Neural cell (in vitro differentiated cells): ENCODE results near the gene SLC1A1. TPM values are rescaled to one million over a fixed set of nuclear protein-coding genes. Genes with fewer than 3 reads are reported as not detected.

Source experiments
- H2AFZ ChIP-seq: fragments of 200-600, 300-800 bp; sonication (generic), shearing (Covaris generic); 2 replicates; pipeline ENCODE4 v1.6.0; 2014; ENCODE audit warnings: low read depth, mild to moderate bottlenecking, antibody characterized with exemption, low read length, moderate library complexity
- H3F3A ChIP-seq: fragments of 200-600 bp; shearing (Covaris generic); 2 replicates; pipeline ENCODE4 v1.6.1; 2016; ENCODE audit warnings: mild to moderate bottlenecking, moderate library complexity, mixed read lengths, antibody characterized with exemption, low read length; ENCODE audit not compliant: insufficient read depth, poor library complexity, severe bottlenecking
- H3K27ac ChIP-seq: fragments of 200-600, 300-800 bp; sonication (generic), shearing (Covaris generic); 2 replicates; pipeline ENCODE4 v1.5.1; 2014; ENCODE audit warnings: mild to moderate bottlenecking, low read length, moderate library complexity
- H3K27me3 ChIP-seq: fragments of 300-800, 200-600 bp; sonication (generic), shearing (Covaris generic); 2 replicates; pipeline ENCODE4 v1.6.0; 2014; ENCODE audit warnings: mild to moderate bottlenecking, low read depth, low read length, moderate library complexity; ENCODE audit not compliant: insufficient read depth
- H3K36me3 ChIP-seq: fragments of 300-800, 200-600 bp; sonication (generic), shearing (Covaris generic); 2 replicates; pipeline ENCODE4 v1.5.1; 2014; ENCODE audit warnings: mild to moderate bottlenecking, antibody characterized with exemption, low read length, moderate library complexity; ENCODE audit not compliant: insufficient read depth
- H3K4me2 ChIP-seq: fragments of 300-800, 200-600 bp; sonication (generic), shearing (Covaris generic); 2 replicates; pipeline ENCODE4 v1.6.0; 2014; ENCODE audit warnings: mild to moderate bottlenecking, low read length
- H3K4me3 ChIP-seq: fragments of 300-800, 200-600 bp; sonication (generic), shearing (Covaris generic); 2 replicates; pipeline ENCODE4 v1.5.1; 2014; ENCODE audit warnings: mild to moderate bottlenecking, low read length, moderate library complexity
- H3K79me2 ChIP-seq: fragments of 200-600 bp; shearing (Covaris generic); replicated peaks from 2 replicates; pipeline ENCODE4 v1.6.0; 2014; ENCODE audit warnings: mild to moderate bottlenecking, low read length, moderate library complexity; ENCODE audit not compliant: insufficient read depth
- H3K9ac ChIP-seq: fragments of 300-800, 200-600 bp; sonication (generic), shearing (Covaris generic); 2 replicates; pipeline ENCODE4 v1.6.1; 2016; ENCODE audit warnings: mild to moderate bottlenecking, low read length, mixed read lengths
- H3K9me2 ChIP-seq: fragments of 200-600 bp; shearing (Covaris generic); 2 replicates; pipeline ENCODE4 v1.6.1; 2016; ENCODE audit warnings: mild to moderate bottlenecking, low read length, mixed read lengths; ENCODE audit not compliant: insufficient read depth
- H3K9me3 ChIP-seq: fragments of 200-600, 300-800 bp; sonication (generic), shearing (Covaris generic); 2 replicates; pipeline ENCODE4 v1.6.1; 2016; ENCODE audit warnings: mild to moderate bottlenecking, mixed run types, low read length, moderate library complexity, mixed read lengths
- H4K20me1 ChIP-seq: fragments of 200-600 bp; shearing (Covaris generic); 2 replicates; pipeline ENCODE4 v1.6.1; 2016; ENCODE audit warnings: mild to moderate bottlenecking, mixed run types; ENCODE audit not compliant: insufficient read depth
- EP300 ChIP-seq: fragments of 450-650 bp; conservative IDR thresholded peaks from 2 replicates; pipeline ENCODE4 v1.6.1; 2014; ENCODE audit warnings: antibody characterized with exemption, mild to moderate bottlenecking, moderate library complexity; ENCODE audit not compliant: poor library complexity, severe bottlenecking
- EZH2 ChIP-seq: fragments of 200-600, 300-800 bp; shearing (Covaris generic), sonication (generic); IDR thresholded peaks from 2 replicates; pipeline ENCODE4 v1.6.1; 2014; ENCODE audit warnings: antibody characterized with exemption, low read length, borderline replicate concordance, mild to moderate bottlenecking; ENCODE audit not compliant: insufficient read depth, poor library complexity, severe bottlenecking
- MXI1 ChIP-seq: fragments of 450-650 bp; conservative IDR thresholded peaks from 2 replicates; pipeline ENCODE4 v1.6.1; 2014; ENCODE audit warnings: antibody characterized with exemption, mild to moderate bottlenecking; ENCODE audit not compliant: poor library complexity, severe bottlenecking
- POLR2AphosphoS5 ChIP-seq: IDR thresholded peaks from 2 replicates; pipeline ENCODE4 v1.6.1; 2012
- RAD21 ChIP-seq: fragments of 450-650 bp; conservative IDR thresholded peaks from 2 replicates; pipeline ENCODE4 v1.6.1; 2014; ENCODE audit warnings: antibody characterized with exemption, mild to moderate bottlenecking, moderate library complexity
- SMC3 ChIP-seq: fragments of 450-650 bp; conservative IDR thresholded peaks from 2 replicates; pipeline ENCODE4 v1.6.1; 2014; ENCODE audit warnings: antibody characterized with exemption, mild to moderate bottlenecking, moderate library complexity; ENCODE audit not compliant: poor library complexity
- TAF1 ChIP-seq: IDR thresholded peaks from 2 replicates; pipeline ENCODE4 v1.6.1; 2012; ENCODE audit warnings: low read depth
- polyA plus RNA-seq: library from polyadenylated mRNA; depleted of rRNA; stranded (reverse); fragments of >200 nt; gene quantifications from 2 replicates; pipeline ENCODE4 v1.2.3, GENCODE V29; 2014
- TF ChIP-seq, protein P1 (sequence below): IDR thresholded peaks from 2 replicates; pipeline ENCODE4 v1.6.1; 2012; ENCODE audit warnings: borderline replicate concordance
- TF ChIP-seq, protein P2 (sequence below): fragments of 450-650 bp; IDR thresholded peaks from 2 replicates; pipeline ENCODE4 v1.5.1; 2014; ENCODE audit warnings: antibody characterized with exemption, mild to moderate bottlenecking, moderate library complexity; ENCODE audit not compliant: poor library complexity, severe bottlenecking

SLC1A1 gene
- polyA plus RNA-seq, 1 donor from 2014 or later: 30.8 TPM

GRCh38 chr9:4508907-4509589, 18.8 kb downstream of the SLC1A1 start:
- Histone ChIP-seq H3K27me3 (no peaks in the 10 kb centered on the region), H3K36me3 (no peaks in the 10 kb centered on the region), H3K9me2 (no peaks in the 10 kb centered on the region), H3K9me3 (no peaks in the 10 kb centered on the region), H3K27ac (no peak overlapping the region), H4K20me1 (no peaks in the 10 kb centered on the region), H3K4me3 (peak overlapping the region; percentile 10), H3K4me2 (no peak overlapping the region), H3K79me2 (no peaks in the 10 kb centered on the region), H2AFZ (no peak overlapping the region), H3F3A (no peaks in the 10 kb centered on the region), H3K9ac (no peak overlapping the region)
- no peak for TF ChIP-seq POLR2AphosphoS5
- TF ChIP-seq, protein P1, sequence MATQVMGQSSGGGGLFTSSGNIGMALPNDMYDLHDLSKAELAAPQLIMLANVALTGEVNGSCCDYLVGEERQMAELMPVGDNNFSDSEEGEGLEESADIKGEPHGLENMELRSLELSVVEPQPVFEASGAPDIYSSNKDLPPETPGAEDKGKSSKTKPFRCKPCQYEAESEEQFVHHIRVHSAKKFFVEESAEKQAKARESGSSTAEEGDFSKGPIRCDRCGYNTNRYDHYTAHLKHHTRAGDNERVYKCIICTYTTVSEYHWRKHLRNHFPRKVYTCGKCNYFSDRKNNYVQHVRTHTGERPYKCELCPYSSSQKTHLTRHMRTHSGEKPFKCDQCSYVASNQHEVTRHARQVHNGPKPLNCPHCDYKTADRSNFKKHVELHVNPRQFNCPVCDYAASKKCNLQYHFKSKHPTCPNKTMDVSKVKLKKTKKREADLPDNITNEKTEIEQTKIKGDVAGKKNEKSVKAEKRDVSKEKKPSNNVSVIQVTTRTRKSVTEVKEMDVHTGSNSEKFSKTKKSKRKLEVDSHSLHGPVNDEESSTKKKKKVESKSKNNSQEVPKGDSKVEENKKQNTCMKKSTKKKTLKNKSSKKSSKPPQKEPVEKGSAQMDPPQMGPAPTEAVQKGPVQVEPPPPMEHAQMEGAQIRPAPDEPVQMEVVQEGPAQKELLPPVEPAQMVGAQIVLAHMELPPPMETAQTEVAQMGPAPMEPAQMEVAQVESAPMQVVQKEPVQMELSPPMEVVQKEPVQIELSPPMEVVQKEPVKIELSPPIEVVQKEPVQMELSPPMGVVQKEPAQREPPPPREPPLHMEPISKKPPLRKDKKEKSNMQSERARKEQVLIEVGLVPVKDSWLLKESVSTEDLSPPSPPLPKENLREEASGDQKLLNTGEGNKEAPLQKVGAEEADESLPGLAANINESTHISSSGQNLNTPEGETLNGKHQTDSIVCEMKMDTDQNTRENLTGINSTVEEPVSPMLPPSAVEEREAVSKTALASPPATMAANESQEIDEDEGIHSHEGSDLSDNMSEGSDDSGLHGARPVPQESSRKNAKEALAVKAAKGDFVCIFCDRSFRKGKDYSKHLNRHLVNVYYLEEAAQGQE: no peak
- TF ChIP-seq SMC3: no peak
- TF ChIP-seq, protein P2, sequence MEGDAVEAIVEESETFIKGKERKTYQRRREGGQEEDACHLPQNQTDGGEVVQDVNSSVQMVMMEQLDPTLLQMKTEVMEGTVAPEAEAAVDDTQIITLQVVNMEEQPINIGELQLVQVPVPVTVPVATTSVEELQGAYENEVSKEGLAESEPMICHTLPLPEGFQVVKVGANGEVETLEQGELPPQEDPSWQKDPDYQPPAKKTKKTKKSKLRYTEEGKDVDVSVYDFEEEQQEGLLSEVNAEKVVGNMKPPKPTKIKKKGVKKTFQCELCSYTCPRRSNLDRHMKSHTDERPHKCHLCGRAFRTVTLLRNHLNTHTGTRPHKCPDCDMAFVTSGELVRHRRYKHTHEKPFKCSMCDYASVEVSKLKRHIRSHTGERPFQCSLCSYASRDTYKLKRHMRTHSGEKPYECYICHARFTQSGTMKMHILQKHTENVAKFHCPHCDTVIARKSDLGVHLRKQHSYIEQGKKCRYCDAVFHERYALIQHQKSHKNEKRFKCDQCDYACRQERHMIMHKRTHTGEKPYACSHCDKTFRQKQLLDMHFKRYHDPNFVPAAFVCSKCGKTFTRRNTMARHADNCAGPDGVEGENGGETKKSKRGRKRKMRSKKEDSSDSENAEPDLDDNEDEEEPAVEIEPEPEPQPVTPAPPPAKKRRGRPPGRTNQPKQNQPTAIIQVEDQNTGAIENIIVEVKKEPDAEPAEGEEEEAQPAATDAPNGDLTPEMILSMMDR: no peak
- TF ChIP-seq RAD21: no peak
- TF ChIP-seq MXI1: no peak
- TF ChIP-seq EZH2: no peak
- no peak for TF ChIP-seq EP300
- no peak for TF ChIP-seq TAF1

- Histone ChIP-seq H4K20me1 (no peaks in the 10 kb centered on the region), H3F3A (no peaks in the 10 kb centered on the region), H3K4me3 (no peak overlapping the region), H3K9me3 (no peaks in the 10 kb centered on the region), H3K79me2 (no peaks in the 10 kb centered on the region), H3K9ac (no peak overlapping the region), H3K36me3 (no peaks in the 10 kb centered on the region), H2AFZ (no peak overlapping the region), H3K27ac (no peak overlapping the region), H3K9me2 (no peaks in the 10 kb centered on the region), H3K27me3 (no peaks in the 10 kb centered on the region), H3K4me2 (no peak overlapping the region)
- TF ChIP-seq EP300 (no peak), MXI1 (no peak), RAD21 (no peak), POLR2AphosphoS5 (no peak), TAF1 (no peak), SMC3 (no peak), EZH2 (no peak)
- TF ChIP-seq, protein P2: no peak
- TF ChIP-seq, protein P1: no peak
These were observed 19.3 kb downstream of the SLC1A1 start for GRCh38 chr9:4509590-4509984.
